KMS-11 (cell line): ENCODE measurements around the gene NAA50.

Experiments used
- H2AFZ ChIP-seq: fragments of 200-600 bp; sonication (generic); 2 replicates; pipeline ENCODE4 v1.6.1; 2016; ENCODE audit warnings: antibody characterized with exemption, mixed run types, low read depth
- H3K27ac ChIP-seq: fragments of 200-600 bp; sonication (generic); 2 replicates; pipeline ENCODE4 v1.6.1; 2016; ENCODE audit warnings: mild to moderate bottlenecking, mixed run types
- H3K27me3 ChIP-seq: fragments of 200-600 bp; sonication (generic); 2 replicates; pipeline ENCODE4 v1.6.1; 2017; ENCODE audit warnings: mild to moderate bottlenecking, low read depth, mixed run types, moderate library complexity; ENCODE audit not compliant: insufficient read depth
- H3K36me3 ChIP-seq: fragments of 200-600 bp; sonication (generic); 2 replicates; pipeline ENCODE4 v1.6.1; 2017; ENCODE audit warnings: mild to moderate bottlenecking, mixed run types; ENCODE audit not compliant: insufficient read depth
- H3K4me1 ChIP-seq: fragments of 200-600 bp; sonication (generic); 2 replicates; pipeline ENCODE4 v1.6.1; 2016; ENCODE audit warnings: mild to moderate bottlenecking, low read depth, mixed run types; ENCODE audit not compliant: poor library complexity, severe bottlenecking
- H3K4me2 ChIP-seq: fragments of 200-600 bp; sonication (generic); 2 replicates; pipeline ENCODE4 v1.7.0; 2016; ENCODE audit warnings: mild to moderate bottlenecking, mixed run types
- H3K4me3 ChIP-seq: fragments of 200-600 bp; sonication (generic); IDR thresholded peaks from 2 replicates; pipeline ENCODE4 v1.6.1; 2017; ENCODE audit warnings: low read depth, low read length, mixed read lengths; ENCODE audit not compliant: insufficient read depth
- H3K79me2 ChIP-seq: fragments of 200-600 bp; sonication (generic); 2 replicates; pipeline ENCODE4 v1.6.1; 2016; ENCODE audit warnings: low read depth, mixed run types; ENCODE audit not compliant: insufficient read depth
- H3K9ac ChIP-seq: fragments of 200-600 bp; sonication (generic); 2 replicates; pipeline ENCODE4 v1.6.1; 2016; ENCODE audit warnings: mild to moderate bottlenecking, mixed run types
- H4K20me1 ChIP-seq: fragments of 200-600 bp; sonication (generic); 2 replicates; pipeline ENCODE4 v1.6.1; 2016; ENCODE audit warnings: mild to moderate bottlenecking, mixed run types; ENCODE audit not compliant: insufficient read depth
- TF ChIP-seq, protein P1 (sequence below): fragments of 200-600 bp; sonication (generic); conservative IDR thresholded peaks from 2 replicates; pipeline ENCODE4 v1.6.1; 2017; ENCODE audit warnings: low read depth, mild to moderate bottlenecking, antibody characterized with exemption, low read length, moderate library complexity, mixed read lengths

The NAA50 gene

DNA sequence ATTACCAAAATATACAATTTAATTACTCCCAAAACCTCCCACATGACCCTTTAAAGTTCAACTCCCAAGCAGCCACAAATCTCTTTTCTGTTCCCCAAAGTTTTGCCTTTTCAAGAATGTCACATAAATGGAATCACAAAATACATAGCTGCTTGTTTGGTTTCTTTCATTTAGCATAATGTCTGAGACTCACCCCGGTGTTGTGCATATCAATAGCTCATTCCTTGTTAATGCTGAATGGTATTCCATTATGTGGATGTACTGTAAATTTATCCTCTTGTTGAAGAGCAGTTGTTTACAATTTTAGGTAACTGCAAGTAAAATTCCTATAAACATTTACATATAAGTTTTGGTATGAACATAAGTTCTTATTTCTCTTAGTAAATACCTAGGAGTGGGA, 15.5 kb downstream of the NAA50 start:
- Histone ChIP-seq H3K9ac (no peak overlapping the region), H4K20me1 (peaks cover 62% of the 10 kb centered on the region)

DNA sequence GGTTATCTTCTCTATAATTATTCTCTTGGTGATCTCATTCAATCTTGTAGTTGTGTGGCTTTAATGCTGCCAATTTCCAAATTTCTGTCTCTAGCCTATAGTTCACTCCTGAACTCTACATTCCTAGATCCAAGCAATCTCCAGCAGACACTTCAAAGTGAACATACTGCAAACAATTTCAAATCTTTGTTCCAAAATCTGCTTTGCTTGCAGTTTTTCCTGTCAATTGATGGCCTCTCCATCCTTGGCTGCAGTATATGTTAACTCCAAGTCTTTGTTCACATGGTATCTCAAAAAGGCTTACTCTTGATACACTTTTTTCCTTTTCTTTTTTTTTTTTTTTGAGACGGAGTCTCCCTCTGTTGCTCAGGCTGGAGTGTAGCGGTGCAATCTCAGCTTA, 17.4 kb downstream of the NAA50 start:
- no peak overlapping the region for H3K9ac ChIP-seq
- H3K79me2 ChIP-seq: peaks cover 86% of the 10 kb centered on the region
- TF ChIP-seq, protein P1, sequence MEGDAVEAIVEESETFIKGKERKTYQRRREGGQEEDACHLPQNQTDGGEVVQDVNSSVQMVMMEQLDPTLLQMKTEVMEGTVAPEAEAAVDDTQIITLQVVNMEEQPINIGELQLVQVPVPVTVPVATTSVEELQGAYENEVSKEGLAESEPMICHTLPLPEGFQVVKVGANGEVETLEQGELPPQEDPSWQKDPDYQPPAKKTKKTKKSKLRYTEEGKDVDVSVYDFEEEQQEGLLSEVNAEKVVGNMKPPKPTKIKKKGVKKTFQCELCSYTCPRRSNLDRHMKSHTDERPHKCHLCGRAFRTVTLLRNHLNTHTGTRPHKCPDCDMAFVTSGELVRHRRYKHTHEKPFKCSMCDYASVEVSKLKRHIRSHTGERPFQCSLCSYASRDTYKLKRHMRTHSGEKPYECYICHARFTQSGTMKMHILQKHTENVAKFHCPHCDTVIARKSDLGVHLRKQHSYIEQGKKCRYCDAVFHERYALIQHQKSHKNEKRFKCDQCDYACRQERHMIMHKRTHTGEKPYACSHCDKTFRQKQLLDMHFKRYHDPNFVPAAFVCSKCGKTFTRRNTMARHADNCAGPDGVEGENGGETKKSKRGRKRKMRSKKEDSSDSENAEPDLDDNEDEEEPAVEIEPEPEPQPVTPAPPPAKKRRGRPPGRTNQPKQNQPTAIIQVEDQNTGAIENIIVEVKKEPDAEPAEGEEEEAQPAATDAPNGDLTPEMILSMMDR: no peak
- H3K4me1 ChIP-seq: no peaks in the 10 kb centered on the region
- peaks cover 51% of the 10 kb centered on the region; the same call in 1 of the 2 replicates for H4K20me1 ChIP-seq
- peaks cover 3% of the 10 kb centered on the region; the same call in 1 of the 2 replicates for H3K36me3 ChIP-seq
- H3K4me3 ChIP-seq: no peak overlapping the region
- H3K4me2 ChIP-seq: no peak overlapping the region
- H2AFZ ChIP-seq: no peak overlapping the region
- no peak overlapping the region for H3K27ac ChIP-seq
- H3K27me3 ChIP-seq: no peaks in the 10 kb centered on the region

More for the DNA sequence above, 15.5 kb downstream of the NAA50 start:
- H3K4me3 ChIP-seq: no peak overlapping the region
- H3K79me2 ChIP-seq: peaks cover 96% of the 10 kb centered on the region
- H3K27me3 ChIP-seq: no peaks in the 10 kb centered on the region
- H2AFZ ChIP-seq: no peak overlapping the region
- no peaks in the 10 kb centered on the region for H3K4me1 ChIP-seq
- peaks cover 3% of the 10 kb centered on the region; the same call in 1 of the 2 replicates for H3K36me3 ChIP-seq
- H3K4me2 ChIP-seq: no peak overlapping the region
- TF ChIP-seq, protein P1: no peak
- no peak overlapping the region for H3K27ac ChIP-seq

DNA sequence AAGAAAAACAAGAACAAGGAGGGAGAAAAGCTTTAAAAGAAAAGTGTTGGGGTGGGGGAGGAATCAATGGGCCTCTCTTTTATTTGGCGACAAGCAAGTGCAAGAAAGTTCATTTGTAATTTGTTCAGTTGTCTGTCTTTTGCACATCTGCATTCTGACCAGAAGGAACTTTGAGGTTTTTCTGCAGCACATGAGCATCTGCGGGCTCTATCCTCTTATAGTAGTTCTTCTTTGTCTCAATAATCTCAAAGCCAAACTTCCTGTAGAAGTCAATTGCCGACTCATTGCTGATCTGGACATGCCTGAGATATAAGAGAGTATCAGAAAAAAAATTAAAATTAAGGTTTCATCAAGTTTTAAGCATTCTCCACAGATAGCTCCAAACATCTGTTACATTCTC, 24.4 kb downstream of the NAA50 start:
- H3K9ac ChIP-seq: no peak overlapping the region

DNA sequence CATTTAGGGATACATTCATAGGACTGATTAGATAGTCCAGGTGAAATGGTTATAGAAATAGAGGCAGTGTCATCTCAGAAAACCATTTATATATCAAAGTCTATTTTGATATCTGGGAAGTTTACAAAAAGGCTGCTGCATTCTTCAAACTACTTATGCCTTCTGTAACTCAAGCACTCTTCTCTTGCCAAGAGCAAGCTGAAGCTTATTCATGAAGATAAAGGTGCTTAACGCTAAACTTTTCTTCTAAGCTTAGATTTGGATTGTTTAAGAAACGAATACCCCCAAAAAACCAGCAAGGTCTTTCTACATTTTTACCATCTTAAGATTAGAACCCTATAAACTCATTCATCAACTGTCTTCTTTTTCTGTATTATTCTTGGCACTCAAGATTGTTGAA, 26.3 kb downstream of the NAA50 start:
- no peak overlapping the region for H3K4me2 ChIP-seq
- H3K79me2 ChIP-seq: no peaks in the 10 kb centered on the region; the same call in 1 of the 2 replicates
- H3K4me3 ChIP-seq: no peak overlapping the region
- no peaks in the 10 kb centered on the region for H3K27me3 ChIP-seq
- 0 out of 2 replicates have a peak, but pooled peaks cover 11% of the 10 kb centered on the region for H4K20me1 ChIP-seq
- H3K36me3 ChIP-seq: peaks cover 16% of the 10 kb centered on the region; the same call in 1 of the 2 replicates
- H3K4me1 ChIP-seq: no peaks in the 10 kb centered on the region
- no peak overlapping the region for H3K27ac ChIP-seq
- H3K9ac ChIP-seq: no peak overlapping the region
- no peak overlapping the region for H2AFZ ChIP-seq
- TF ChIP-seq, protein P1: no peak

More for the DNA sequence above, 24.4 kb downstream of the NAA50 start:
- H3K27me3 ChIP-seq: no peaks in the 10 kb centered on the region
- no peak overlapping the region for H3K27ac ChIP-seq
- H3K4me3 ChIP-seq: no peak overlapping the region
- no peak overlapping the region for H2AFZ ChIP-seq
- H3K4me1 ChIP-seq: no peaks in the 10 kb centered on the region
- 0 out of 2 replicates have a peak, but pooled peaks cover 11% of the 10 kb centered on the region for H4K20me1 ChIP-seq
- TF ChIP-seq, protein P1: no peak
- peaks cover 17% of the 10 kb centered on the region; the same call in 1 of the 2 replicates for H3K79me2 ChIP-seq
- peaks cover 16% of the 10 kb centered on the region; the same call in 1 of the 2 replicates for H3K36me3 ChIP-seq
- H3K4me2 ChIP-seq: no peak overlapping the region
